Activated CD4-positive, alpha-beta T cell treated with anti-CD3 and anti-CD28 coated beads, Interleukin-2, amount 10 ng/mL, durations not matched to agents 24 days and 14 days (primary cell): ENCODE data around the gene TMEM132C. TPM values are rescaled to one million over a fixed set of nuclear protein-coding genes. Genes with fewer than 3 reads are reported as not detected.

Source experiments
- DNase-seq: peaks from one replicate; pipeline ENCODE4 v3.0.0; 2022
- H3K27ac Mint-ChIP-seq: one replicate; pipeline ENCODE4 v1.8.0; 2022; ENCODE audit warnings: mild to moderate bottlenecking, mixed read lengths
- H3K27me3 Mint-ChIP-seq: one replicate; pipeline ENCODE4 v1.8.0; 2022; ENCODE audit warnings: mixed read lengths
- H3K36me3 Mint-ChIP-seq: one replicate; pipeline ENCODE4 v1.8.0; 2022; ENCODE audit warnings: low read depth, mild to moderate bottlenecking, mixed read lengths
- H3K4me1 Mint-ChIP-seq: one replicate; pipeline ENCODE4 v1.8.0; 2021; ENCODE audit warnings: mixed read lengths
- H3K4me3 Mint-ChIP-seq: one replicate; pipeline ENCODE4 v1.8.0; 2022; ENCODE audit warnings: mild to moderate bottlenecking, moderate library complexity, mixed read lengths
- H3K9me3 Mint-ChIP-seq: one replicate; pipeline ENCODE4 v1.8.0; 2021; ENCODE audit warnings: mixed read lengths
- intact Hi-C: fragments of 100-400 bp; cut with micrococcal nuclease; formaldehyde crosslinking; loops from one replicate; pipeline ENCODE4 v1.15.1; 2023
- total RNA-seq: library from RNA; stranded (reverse); gene quantifications from 2 replicates; pipeline ENCODE4 v1.2.3, GENCODE V29; 2022

TMEM132C gene
- total RNA-seq, 1 donor from 2014 or later: not detected

- intact Hi-C loops: no loop called here
- no peak overlapping the region for H3K27ac Mint-ChIP-seq
Observed at GRCh38 chr12:128637642-128638606, 371.0 kb downstream of the TMEM132C start.

GRCh38 chr12:128639089-128639488 is 372.1 kb downstream of the TMEM132C start:
- intact Hi-C loops: no loop called here

More at GRCh38 chr12:128637642-128638606, 371.0 kb downstream of the TMEM132C start:
- Mint-ChIP-seq H3K36me3 (no peaks in the 10 kb centered on the region), H3K4me1 (no peaks in the 10 kb centered on the region), H3K4me3 (no peak overlapping the region), H3K27me3 (no peaks in the 10 kb centered on the region), H3K9me3 (no peaks in the 10 kb centered on the region)
- no peak for DNase-seq

GRCh38 chr12:128643155-128643554 is 376.2 kb downstream of the TMEM132C start:
- H3K9me3 Mint-ChIP-seq: peaks cover 22% of the 10 kb centered on the region
- no peaks in the 10 kb centered on the region for H3K4me1 Mint-ChIP-seq
- H3K27me3 Mint-ChIP-seq: no peaks in the 10 kb centered on the region
- H3K27ac Mint-ChIP-seq: no peak overlapping the region
- DNase-seq: no peak
- no peak overlapping the region for H3K4me3 Mint-ChIP-seq
- H3K36me3 Mint-ChIP-seq: no peaks in the 10 kb centered on the region
- intact Hi-C loops: loop anchor here (5.0 to 10.0 kb wide), 2 partner anchors 1272 to 1369 kb away; no protein-coding TSS in a partner anchor

More at GRCh38 chr12:128639089-128639488, 372.1 kb downstream of the TMEM132C start:
- no peaks in the 10 kb centered on the region for H3K27me3 Mint-ChIP-seq
- H3K27ac Mint-ChIP-seq: no peak overlapping the region
- H3K36me3 Mint-ChIP-seq: no peaks in the 10 kb centered on the region
- H3K4me1 Mint-ChIP-seq: no peaks in the 10 kb centered on the region
- no peak overlapping the region for H3K4me3 Mint-ChIP-seq
- H3K9me3 Mint-ChIP-seq: no peaks in the 10 kb centered on the region
- DNase-seq: no peak

GRCh38 chr12:128644664-128645296 is 377.8 kb downstream of the TMEM132C start:
- no peak overlapping the region for H3K27ac Mint-ChIP-seq
- no peak overlapping the region for H3K4me3 Mint-ChIP-seq
- peak; percentile 71 for DNase-seq
- no peaks in the 10 kb centered on the region for H3K36me3 Mint-ChIP-seq
- intact Hi-C loops: loop anchor here (5.0 to 10.0 kb wide), 2 partner anchors 1270 to 1368 kb away; no protein-coding TSS in a partner anchor
- no peaks in the 10 kb centered on the region for H3K4me1 Mint-ChIP-seq
- H3K9me3 Mint-ChIP-seq: peaks cover 26% of the 10 kb centered on the region
- H3K27me3 Mint-ChIP-seq: no peaks in the 10 kb centered on the region

GRCh38 chr12:128649902-128650301 is 382.9 kb downstream of the TMEM132C start:
- no peaks in the 10 kb centered on the region for H3K4me1 Mint-ChIP-seq

GRCh38 chr12:128652136-128652751 is 385.3 kb downstream of the TMEM132C start:
- intact Hi-C loops: no loop called here
- H3K4me1 Mint-ChIP-seq: no peaks in the 10 kb centered on the region
- no peak overlapping the region for H3K27ac Mint-ChIP-seq
- no peak overlapping the region for H3K4me3 Mint-ChIP-seq
- no peaks in the 10 kb centered on the region for H3K36me3 Mint-ChIP-seq
- no peaks in the 10 kb centered on the region for H3K27me3 Mint-ChIP-seq
- DNase-seq: no peak
- H3K9me3 Mint-ChIP-seq: peaks cover 12% of the 10 kb centered on the region

More at GRCh38 chr12:128649902-128650301, 382.9 kb downstream of the TMEM132C start:
- intact Hi-C loops: loop anchor here (10.0 kb wide), 1 partner anchor 1265 kb away; no protein-coding TSS in a partner anchor
- DNase-seq: no peak
- Mint-ChIP-seq H3K27ac (no peak overlapping the region), H3K4me3 (no peak overlapping the region), H3K27me3 (no peaks in the 10 kb centered on the region), H3K36me3 (no peaks in the 10 kb centered on the region), H3K9me3 (peaks cover 26% of the 10 kb centered on the region)

GRCh38 chr12:128654468-128654867 is 387.5 kb downstream of the TMEM132C start:
- no peak for DNase-seq
- H3K36me3 Mint-ChIP-seq: no peaks in the 10 kb centered on the region
- H3K27ac Mint-ChIP-seq: no peak overlapping the region
- H3K9me3 Mint-ChIP-seq: peaks cover 2% of the 10 kb centered on the region
- H3K27me3 Mint-ChIP-seq: no peaks in the 10 kb centered on the region
- H3K4me3 Mint-ChIP-seq: no peak overlapping the region
- no peaks in the 10 kb centered on the region for H3K4me1 Mint-ChIP-seq
- intact Hi-C loops: no loop called here

- Mint-ChIP-seq H3K27ac (no peak overlapping the region), H3K27me3 (no peaks in the 10 kb centered on the region), H3K4me3 (no peak overlapping the region), H3K9me3 (peaks cover 3% of the 10 kb centered on the region), H3K4me1 (no peaks in the 10 kb centered on the region), H3K36me3 (no peaks in the 10 kb centered on the region)
- intact Hi-C loops: no loop called here
- no peak for DNase-seq
Observed at GRCh38 chr12:128657378-128657777, 390.4 kb downstream of the TMEM132C start.

- Mint-ChIP-seq H3K27me3 (no peaks in the 10 kb centered on the region), H3K36me3 (no peaks in the 10 kb centered on the region), H3K4me1 (no peaks in the 10 kb centered on the region), H3K4me3 (no peak overlapping the region), H3K27ac (no peak overlapping the region), H3K9me3 (peaks cover 12% of the 10 kb centered on the region)
- intact Hi-C loops: no loop called here
- no peak for DNase-seq
Observed at GRCh38 chr12:128660532-128661225, 393.7 kb downstream of the TMEM132C start.

GRCh38 chr12:128661226-128661569 is 394.2 kb downstream of the TMEM132C start:
- intact Hi-C loops: no loop called here
- no peaks in the 10 kb centered on the region for H3K27me3 Mint-ChIP-seq
- H3K4me1 Mint-ChIP-seq: no peaks in the 10 kb centered on the region
- no peak for DNase-seq
- no peak overlapping the region for H3K4me3 Mint-ChIP-seq
- peaks cover 12% of the 10 kb centered on the region for H3K9me3 Mint-ChIP-seq
- no peak overlapping the region for H3K27ac Mint-ChIP-seq
- H3K36me3 Mint-ChIP-seq: no peaks in the 10 kb centered on the region

- DNase-seq: no peak
- Mint-ChIP-seq H3K9me3 (peaks cover 12% of the 10 kb centered on the region), H3K36me3 (no peaks in the 10 kb centered on the region), H3K27ac (no peak overlapping the region), H3K27me3 (no peaks in the 10 kb centered on the region), H3K4me3 (no peak overlapping the region), H3K4me1 (no peaks in the 10 kb centered on the region)
- intact Hi-C loops: no loop called here
Observed at GRCh38 chr12:128662101-128662500, 395.1 kb downstream of the TMEM132C start.

GRCh38 chr12:128664501-128664900 is 397.5 kb downstream of the TMEM132C start:
- no peak overlapping the region for H3K4me3 Mint-ChIP-seq
- no peaks in the 10 kb centered on the region for H3K27me3 Mint-ChIP-seq
- intact Hi-C loops: no loop called here
- no peaks in the 10 kb centered on the region for H3K36me3 Mint-ChIP-seq
- H3K27ac Mint-ChIP-seq: no peak overlapping the region
- no peaks in the 10 kb centered on the region for H3K4me1 Mint-ChIP-seq
- peaks cover 10% of the 10 kb centered on the region for H3K9me3 Mint-ChIP-seq
- DNase-seq: no peak

- intact Hi-C loops: no loop called here
Observed at GRCh38 chr12:128667193-128667592, 400.2 kb downstream of the TMEM132C start.

More at GRCh38 chr12:128667193-128667592, 400.2 kb downstream of the TMEM132C start:
- peaks cover 13% of the 10 kb centered on the region for H3K9me3 Mint-ChIP-seq
- H3K4me1 Mint-ChIP-seq: no peaks in the 10 kb centered on the region
- no peaks in the 10 kb centered on the region for H3K27me3 Mint-ChIP-seq
- H3K4me3 Mint-ChIP-seq: no peak overlapping the region
- no peaks in the 10 kb centered on the region for H3K36me3 Mint-ChIP-seq
- DNase-seq: no peak
- no peak overlapping the region for H3K27ac Mint-ChIP-seq
